Astrocyte (in vitro differentiated cells and primary cell): ENCODE data around the gene NLGN1. TPM values are rescaled to one million over a fixed set of nuclear protein-coding genes. Genes with fewer than 3 reads are reported as not detected.
A peak's percentile ranks its signal among the peaks of the same experiment; 100 is the strongest.

Experiments used
- DNase-seq: peaks from one replicate; pipeline ENCODE4 v3.0.0-alpha.2; 2010; ENCODE audit warnings: low read depth
- FAIRE-seq: peaks from 2 replicates; lab custom pipeline; 2011; peaks lifted over from hg19 to GRCh38; lab: Jason Lieb, UNC
- H2AFZ ChIP-seq: 2 replicates; pipeline ENCODE4 v1.6.0; 2012; ENCODE audit warnings: low read depth, low read length, inconsistent platforms
- H3K27ac ChIP-seq: 2 replicates; pipeline ENCODE4 v1.5.1; 2011; ENCODE audit warnings: low read depth, low read length, inconsistent platforms
- H3K27me3 ChIP-seq: 2 replicates; pipeline ENCODE4 v1.6.0; 2011; ENCODE audit warnings: low read length, inconsistent platforms; ENCODE audit not compliant: insufficient read depth
- H3K36me3 ChIP-seq: 2 replicates; pipeline ENCODE4 v1.5.1; 2011; ENCODE audit warnings: low read length, inconsistent platforms; ENCODE audit not compliant: insufficient read depth
- H3K4me1 ChIP-seq: 2 replicates; pipeline ENCODE4 v1.5.1; 2011; ENCODE audit warnings: low read length, inconsistent platforms; ENCODE audit not compliant: insufficient read depth
- H3K4me2 ChIP-seq: 2 replicates; pipeline ENCODE4 v1.6.0; 2012; ENCODE audit warnings: low read length, inconsistent platforms
- H3K4me3 ChIP-seq: 2 replicates; pipeline ENCODE4 v1.5.1; 2011; ENCODE audit warnings: low read depth, mild to moderate bottlenecking, low read length, inconsistent platforms; ENCODE audit not compliant: insufficient read depth
- H3K79me2 ChIP-seq: 2 replicates; pipeline ENCODE4 v1.6.0; 2012; ENCODE audit warnings: mild to moderate bottlenecking, low read length, inconsistent platforms; ENCODE audit not compliant: insufficient read depth
- H3K9ac ChIP-seq: 2 replicates; pipeline ENCODE4 v1.6.0; 2012; ENCODE audit warnings: mild to moderate bottlenecking, low read length, inconsistent platforms
- H3K9me3 ChIP-seq: 2 replicates; pipeline ENCODE4 v1.5.1; 2012; ENCODE audit warnings: low read depth, mild to moderate bottlenecking, low read length, inconsistent platforms; ENCODE audit not compliant: insufficient read depth
- H4K20me1 ChIP-seq: 2 replicates; pipeline ENCODE4 v1.6.0; 2012; ENCODE audit warnings: low read length, inconsistent platforms; ENCODE audit not compliant: insufficient read depth
- H3K27ac Mint-ChIP-seq: one replicate; pipeline ENCODE4 v1.8.0; 2021; ENCODE audit warnings: mild to moderate bottlenecking, mixed read lengths; ENCODE audit not compliant: unreplicated experiment
- H3K27me3 Mint-ChIP-seq: one replicate; pipeline ENCODE4 v1.8.0; 2021; ENCODE audit warnings: low read depth, mixed read lengths; ENCODE audit not compliant: unreplicated experiment
- H3K36me3 Mint-ChIP-seq: one replicate; pipeline ENCODE4 v1.8.0; 2021; ENCODE audit warnings: low read depth, mixed read lengths; ENCODE audit not compliant: unreplicated experiment
- H3K4me1 Mint-ChIP-seq: one replicate; pipeline ENCODE4 v1.8.0; 2021; ENCODE audit warnings: low read depth, mixed read lengths; ENCODE audit not compliant: unreplicated experiment
- H3K4me3 Mint-ChIP-seq: one replicate; pipeline ENCODE4 v1.8.0; 2021; ENCODE audit warnings: mild to moderate bottlenecking, moderate library complexity, mixed read lengths; ENCODE audit not compliant: unreplicated experiment
- H3K9me3 Mint-ChIP-seq: one replicate; pipeline ENCODE4 v1.8.0; 2021; ENCODE audit warnings: mild to moderate bottlenecking, mixed read lengths; ENCODE audit not compliant: unreplicated experiment
- EZH2 ChIP-seq: IDR thresholded peaks from 2 replicates; pipeline ENCODE4 v1.6.1; 2012; ENCODE audit warnings: mild to moderate bottlenecking, low read length, inconsistent platforms; ENCODE audit not compliant: insufficient read depth
- total RNA-seq: library from RNA; stranded (reverse); gene quantifications from 2 replicates; pipeline ENCODE4 v1.2.1, GENCODE V29; 2021
- TF ChIP-seq, protein P1 (sequence below): IDR thresholded peaks from 2 replicates; pipeline ENCODE4 v1.5.1; 2011; ENCODE audit warnings: low read depth, mild to moderate bottlenecking, inconsistent platforms, low read length, moderate library complexity; ENCODE audit not compliant: insufficient read depth

Gene NLGN1
- total RNA-seq, 1 donor from 2014 or later: 1.2 TPM

DNA sequence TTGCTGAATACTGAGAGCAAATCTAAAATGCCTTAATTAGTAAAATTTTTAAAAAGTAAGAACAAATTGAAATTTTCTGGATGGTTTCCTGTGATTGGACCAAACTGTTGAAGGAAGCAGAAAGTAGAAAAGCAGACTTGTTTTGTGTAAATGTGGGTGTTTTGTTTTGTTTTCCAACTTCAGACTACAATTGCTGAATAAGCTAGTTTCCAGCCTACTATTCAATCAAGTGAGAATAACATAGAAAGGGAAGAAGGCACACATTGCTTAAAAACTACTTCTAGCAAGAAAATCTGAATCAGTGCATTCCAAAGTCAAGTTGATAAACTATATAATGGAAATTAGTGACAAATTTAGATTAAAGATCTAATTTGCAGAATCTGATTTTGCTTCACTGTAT is 519.3 kb downstream of the NLGN1 start:
- no peak overlapping the region for H3K4me2 ChIP-seq
- H3K9ac ChIP-seq: no peak overlapping the region
- no peak for FAIRE-seq
- H3K9me3 Mint-ChIP-seq: no peaks in the 10 kb centered on the region
- H3K4me3 Mint-ChIP-seq: no peak overlapping the region
- no peaks in the 10 kb centered on the region for H3K36me3 Mint-ChIP-seq
- no peak overlapping the region for H3K27ac ChIP-seq
- no peak overlapping the region for H3K27ac Mint-ChIP-seq
- H3K9me3 ChIP-seq: no peaks in the 10 kb centered on the region
- no peak for DNase-seq
- no peaks in the 10 kb centered on the region for H3K27me3 ChIP-seq
- no peaks in the 10 kb centered on the region for H3K27me3 Mint-ChIP-seq
- TF ChIP-seq, protein P1, sequence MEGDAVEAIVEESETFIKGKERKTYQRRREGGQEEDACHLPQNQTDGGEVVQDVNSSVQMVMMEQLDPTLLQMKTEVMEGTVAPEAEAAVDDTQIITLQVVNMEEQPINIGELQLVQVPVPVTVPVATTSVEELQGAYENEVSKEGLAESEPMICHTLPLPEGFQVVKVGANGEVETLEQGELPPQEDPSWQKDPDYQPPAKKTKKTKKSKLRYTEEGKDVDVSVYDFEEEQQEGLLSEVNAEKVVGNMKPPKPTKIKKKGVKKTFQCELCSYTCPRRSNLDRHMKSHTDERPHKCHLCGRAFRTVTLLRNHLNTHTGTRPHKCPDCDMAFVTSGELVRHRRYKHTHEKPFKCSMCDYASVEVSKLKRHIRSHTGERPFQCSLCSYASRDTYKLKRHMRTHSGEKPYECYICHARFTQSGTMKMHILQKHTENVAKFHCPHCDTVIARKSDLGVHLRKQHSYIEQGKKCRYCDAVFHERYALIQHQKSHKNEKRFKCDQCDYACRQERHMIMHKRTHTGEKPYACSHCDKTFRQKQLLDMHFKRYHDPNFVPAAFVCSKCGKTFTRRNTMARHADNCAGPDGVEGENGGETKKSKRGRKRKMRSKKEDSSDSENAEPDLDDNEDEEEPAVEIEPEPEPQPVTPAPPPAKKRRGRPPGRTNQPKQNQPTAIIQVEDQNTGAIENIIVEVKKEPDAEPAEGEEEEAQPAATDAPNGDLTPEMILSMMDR: no peak
- TF ChIP-seq EZH2: no peak
- H3K4me1 Mint-ChIP-seq: peaks cover 30% of the 10 kb centered on the region
- no peaks in the 10 kb centered on the region for H4K20me1 ChIP-seq
- H3K4me1 ChIP-seq: peaks cover 19% of the 10 kb centered on the region
- H3K36me3 ChIP-seq: no peaks in the 10 kb centered on the region
- H3K79me2 ChIP-seq: no peaks in the 10 kb centered on the region
- H3K4me3 ChIP-seq: no peak overlapping the region
- H2AFZ ChIP-seq: no peak overlapping the region

DNA sequence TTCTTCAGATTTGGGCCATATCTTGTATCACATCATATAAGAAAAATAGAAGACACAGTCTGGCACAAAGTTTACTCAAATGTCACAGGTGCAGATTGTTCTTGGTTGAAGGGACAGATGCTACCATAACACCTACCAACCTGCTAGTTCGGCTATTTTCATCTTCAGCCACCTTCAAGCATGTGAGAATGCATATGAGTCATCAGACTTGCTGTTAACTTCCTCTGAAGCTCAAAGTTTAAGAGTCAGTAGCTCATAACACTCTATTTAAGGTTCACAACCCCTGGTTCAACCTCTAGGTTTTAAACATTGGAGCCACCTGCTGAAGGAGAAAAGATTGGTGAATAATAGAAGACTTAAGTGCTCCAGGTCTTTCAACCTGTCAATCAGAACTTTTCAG is 522.8 kb downstream of the NLGN1 start:
- no peaks in the 10 kb centered on the region for H3K36me3 ChIP-seq

DNA sequence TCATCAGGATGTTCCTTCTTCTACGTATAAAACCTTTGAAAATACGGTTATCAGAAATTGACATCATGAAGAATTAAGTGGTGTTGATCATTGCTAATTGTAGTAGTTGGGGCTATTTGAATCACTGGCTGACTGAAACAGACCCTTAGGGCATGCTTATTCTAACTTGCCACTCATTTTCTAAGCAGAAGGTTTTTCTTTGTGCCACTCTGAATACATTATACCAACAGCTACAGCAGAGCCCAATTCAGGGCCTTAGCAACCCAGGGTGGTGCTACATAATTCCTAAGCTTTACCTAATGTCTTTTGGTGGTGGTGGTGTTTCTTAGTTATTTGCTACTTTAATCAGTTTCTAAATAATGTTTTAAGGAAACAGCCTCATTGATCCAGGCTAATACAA is 524.2 kb downstream of the NLGN1 start:
- H3K4me1 Mint-ChIP-seq: peaks cover 4% of the 10 kb centered on the region
- Histone ChIP-seq H3K27ac (no peak overlapping the region), H3K27me3 (no peaks in the 10 kb centered on the region), H3K4me2 (no peak overlapping the region), H4K20me1 (no peaks in the 10 kb centered on the region), H3K9me3 (no peaks in the 10 kb centered on the region), H3K79me2 (no peaks in the 10 kb centered on the region), H3K9ac (no peak overlapping the region), H2AFZ (no peak overlapping the region), H3K4me1 (no peaks in the 10 kb centered on the region), H3K4me3 (no peak overlapping the region), H3K36me3 (no peaks in the 10 kb centered on the region)
- TF ChIP-seq EZH2: no peak
- TF ChIP-seq, protein P1: no peak
- H3K4me3 Mint-ChIP-seq: no peak overlapping the region
- FAIRE-seq: no peak
- H3K36me3 Mint-ChIP-seq: no peaks in the 10 kb centered on the region
- H3K27ac Mint-ChIP-seq: no peak overlapping the region
- no peaks in the 10 kb centered on the region for H3K9me3 Mint-ChIP-seq
- no peak for DNase-seq
- no peaks in the 10 kb centered on the region for H3K27me3 Mint-ChIP-seq

More for the DNA sequence above, 522.8 kb downstream of the NLGN1 start:
- FAIRE-seq (no peak), DNase-seq (peak; percentile 29)
- Histone ChIP-seq H3K4me3 (no peak overlapping the region), H3K79me2 (no peaks in the 10 kb centered on the region), H4K20me1 (no peaks in the 10 kb centered on the region), H3K9ac (no peak overlapping the region), H3K4me1 (no peaks in the 10 kb centered on the region), H2AFZ (no peak overlapping the region), H3K9me3 (no peaks in the 10 kb centered on the region), H3K27ac (no peak overlapping the region), H3K4me2 (no peak overlapping the region), H3K27me3 (no peaks in the 10 kb centered on the region)
- TF ChIP-seq, protein P1: no peak
- no peak for TF ChIP-seq EZH2
- no peaks in the 10 kb centered on the region for H3K27me3 Mint-ChIP-seq
- H3K36me3 Mint-ChIP-seq: no peaks in the 10 kb centered on the region
- no peak overlapping the region for H3K27ac Mint-ChIP-seq
- peaks cover 4% of the 10 kb centered on the region for H3K4me1 Mint-ChIP-seq
- no peak overlapping the region for H3K4me3 Mint-ChIP-seq
- H3K9me3 Mint-ChIP-seq: no peaks in the 10 kb centered on the region
